K562 (cell line): ENCODE data around the gene OSTF1. TPM values are rescaled to one million over a fixed set of nuclear protein-coding genes. Genes with fewer than 3 reads are reported as not detected.

Experiments used
- ATAC-seq: fragments of 200-7000 bp; cut with Tn5 transposase; 3 replicates; pipeline ENCODE4 v1.9.1; 2020; ENCODE audit warnings: moderate library complexity
- BruUV-seq: library from RNA; stranded (reverse); fragments of 400-500 nt; replicated peaks from 2 replicates; lab custom pipeline; 2021; lab: Mats Ljungman, UMichigan
- CTCF ChIA-PET: fragments of 300-600 bp; formaldehyde crosslinking; extraction: SDS; loops from one replicate; lab custom pipeline; 2021; ENCODE audit warnings: low intra/inter-chr PET ratio; lab: Yijun Ruan, JAX
- POLR2A ChIA-PET: fragments of 300-600, 350-650 bp; sonication (Branson Sonifier 250); formaldehyde crosslinking; extraction: SDS; loops from one replicate; lab custom pipeline; 2021; ENCODE audit warnings: antibody characterized with exemption, inconsistent platforms; lab: Yijun Ruan, JAX
- DNase-seq, 4 experiments: peaks; one replicate each; pipeline versions ENCODE4 v3.0.0 to v3.0.0-alpha.2; 2011 to 2018; ENCODE audit warnings: low spot score in 3 of 4, mixed read lengths in 3 of 4; ENCODE audit errors: extremely low read depth in 1 of 4
- FAIRE-seq: peaks from 2 replicates; lab custom pipeline; 2011; peaks lifted over from hg19 to GRCh38; lab: Jason Lieb, UNC
- H2AFZ ChIP-seq: 2 replicates; pipeline ENCODE4 v1.6.0; 2011; ENCODE audit warnings: low read depth, low read length, control low read depth, inconsistent platforms
- H3K27ac ChIP-seq: fragments of 200-600 bp; 3 replicates; pipeline ENCODE4 v1.8.0; 2011; ENCODE audit warnings: low read depth, mild to moderate bottlenecking, control low read depth, inconsistent platforms, low read length, moderate library complexity, mixed read lengths; ENCODE audit errors: extremely low read depth
- H3K27me3 ChIP-seq, 2 experiments: fragments of 300-600 bp in 1 of 2; 2 replicates in 1 of 2; 3 replicates in 1 of 2; pipeline versions ENCODE4 v1.6.0 to v1.8.0; 2011; ENCODE audit warnings: inconsistent platforms in 2 of 2, low read length in 2 of 2, mild to moderate bottlenecking in 1 of 2, mixed read lengths in 1 of 2, moderate library complexity in 1 of 2; ENCODE audit not compliant: control insufficient read depth in 2 of 2, insufficient read depth in 2 of 2
- H3K36me3 ChIP-seq: fragments of 300-600 bp; 3 replicates; pipeline ENCODE4 v1.8.0; 2011; ENCODE audit warnings: mild to moderate bottlenecking, low read length, inconsistent platforms; ENCODE audit not compliant: control insufficient read depth, insufficient read depth
- H3K4me1 ChIP-seq, 2 experiments: fragments of 200-600 bp in 1 of 2; replicated peaks in 1 of 2; 2 replicates in 1 of 2; 3 replicates in 1 of 2; pipeline versions ENCODE4 v1.5.1 to v1.8.0; 2011; ENCODE audit warnings: inconsistent platforms in 2 of 2, low read length in 2 of 2, mild to moderate bottlenecking in 1 of 2, mixed read lengths in 1 of 2, moderate library complexity in 1 of 2; ENCODE audit not compliant: control insufficient read depth in 2 of 2, insufficient read depth in 2 of 2
- H3K4me2 ChIP-seq: 2 replicates; pipeline ENCODE4 v1.6.1; 2011; ENCODE audit warnings: low read length, control low read depth, inconsistent platforms, mixed read lengths; ENCODE audit not compliant: insufficient read depth
- H3K4me3 ChIP-seq: fragments of 200-600 bp; sonication (generic), shearing (Covaris generic); 2 replicates; pipeline ENCODE4 v1.5.1; 2016; ENCODE audit warnings: control low read depth, inconsistent platforms
- H3K79me2 ChIP-seq: fragments of 200-600 bp; 3 replicates; pipeline ENCODE4 v1.8.0; 2011; ENCODE audit warnings: low read length, inconsistent platforms; ENCODE audit not compliant: control insufficient read depth, insufficient read depth
- H3K9ac ChIP-seq, 2 experiments: 2 replicates each; pipeline versions ENCODE4 v1.6.0 to v1.6.1; 2011; ENCODE audit warnings: low read depth in 2 of 2, low read length in 2 of 2, control low read depth in 1 of 2, inconsistent platforms in 1 of 2, mild to moderate bottlenecking in 1 of 2, mixed read lengths in 1 of 2; ENCODE audit not compliant: insufficient read depth in 1 of 2
- H3K9me1 ChIP-seq: one replicate; pipeline ENCODE4 v1.6.0; 2011; ENCODE audit warnings: inconsistent platforms, mild to moderate bottlenecking, low read length, moderate library complexity; ENCODE audit not compliant: control insufficient read depth, insufficient read depth
- H3K9me3 ChIP-seq: replicated peaks from 2 replicates; pipeline ENCODE4 v1.5.1; 2011; ENCODE audit warnings: low read depth, low read length, inconsistent platforms; ENCODE audit not compliant: control insufficient read depth, insufficient read depth
- H4K20me1 ChIP-seq: replicated peaks from 2 replicates; pipeline ENCODE4 v1.6.1; 2011; ENCODE audit warnings: low read length, inconsistent platforms, mixed read lengths; ENCODE audit not compliant: control insufficient read depth, insufficient read depth
- KDM4B ChIP-seq, 2 experiments: fragments of 450-650 bp in 1 of 2; sonication (generic) in 1 of 2; IDR thresholded peaks; 2 replicates each; pipeline ENCODE4 v1.6.1; 2016 to 2017; ENCODE audit warnings: borderline replicate concordance in 2 of 2, antibody characterized with exemption in 1 of 2, low read depth in 1 of 2, mild to moderate bottlenecking in 1 of 2
- WGBS: fragments of 100-300 bp; shearing (Covaris generic); methylation state at CpG from one replicate; pipeline ENCODE4 v1.1.6; 2016; ENCODE audit warnings: low coverage, mixed read lengths; ENCODE audit not compliant: insufficient coverage; ENCODE audit errors: missing lambda C conversion rate; 5-methylcytosine and 5-hydroxymethylcytosine counted together
- in situ Hi-C: fragments of 300-500 bp; cut with MboI; formaldehyde crosslinking; loops from 4 replicates; pipeline ENCODE4 v1.15.0; 2018; ENCODE audit warnings: inconsistent platforms, mixed read lengths
- intact Hi-C: fragments of 100-400 bp; cut with micrococcal nuclease; formaldehyde crosslinking; loops from 2 replicates; pipeline ENCODE4 v1.14.2; 2022
- polyA plus RNA-seq, 8 experiments: library from polyadenylated mRNA; depleted of rRNA in 4 of 8; stranded (reverse) in 5 of 8; unstranded in 3 of 8; fragments of >200 nt; fragmentation: Nextera tagmentation in 2 of 8; fragmentation: Illumina TruSeq in 1 of 8; extraction: Ambion mirVana in 2 of 8; extraction: Trizol in 1 of 8; gene quantifications; 2 replicates each; pipeline versions ENCODE4 v1.2.1 to v1.2.3, GENCODE V29; 2011 to 2014; ENCODE audit warnings: inconsistent platforms in 1 of 8, missing spikeins in 1 of 8
- total RNA-seq, 7 experiments: library from RNA; depleted of rRNA in 6 of 7; stranded (reverse); fragments of >200 nt in 6 of 7; fragmentation: Illumina TruSeq in 2 of 7; extraction: Trizol in 2 of 7; gene quantifications; 2 replicates each; pipeline versions ENCODE4 v1.2.1 to v1.2.3, GENCODE V29; 2011 to 2021; ENCODE audit warnings: low replicate concordance in 1 of 7
- TF ChIP-seq, protein P1 (sequence below): fragments of 250-450 bp; sonication (Bioruptor Pico); IDR thresholded peaks from 2 replicates; pipeline ENCODE4 v1.8.0; 2021; ENCODE audit warnings: mild to moderate bottlenecking, moderate library complexity
- TF ChIP-seq, protein P2 (sequence below), 2 experiments: IDR thresholded peaks in 1 of 2; conservative IDR thresholded peaks in 1 of 2; 2 replicates each; pipeline ENCODE4 v1.6.1; 2016; ENCODE audit warnings: low read depth in 2 of 2, mild to moderate bottlenecking in 1 of 2, missing compliant biosample characterization in 1 of 2, missing genetic modification characterization in 1 of 2, moderate library complexity in 1 of 2

Gene OSTF1
- total and polyA plus RNA-seq, 9 of the 15 experiments (the other 6 are each of a cell fraction or from before 2014, with no cell fraction given), result 15.0 to 37.3 (median 23.0) TPM

DNA sequence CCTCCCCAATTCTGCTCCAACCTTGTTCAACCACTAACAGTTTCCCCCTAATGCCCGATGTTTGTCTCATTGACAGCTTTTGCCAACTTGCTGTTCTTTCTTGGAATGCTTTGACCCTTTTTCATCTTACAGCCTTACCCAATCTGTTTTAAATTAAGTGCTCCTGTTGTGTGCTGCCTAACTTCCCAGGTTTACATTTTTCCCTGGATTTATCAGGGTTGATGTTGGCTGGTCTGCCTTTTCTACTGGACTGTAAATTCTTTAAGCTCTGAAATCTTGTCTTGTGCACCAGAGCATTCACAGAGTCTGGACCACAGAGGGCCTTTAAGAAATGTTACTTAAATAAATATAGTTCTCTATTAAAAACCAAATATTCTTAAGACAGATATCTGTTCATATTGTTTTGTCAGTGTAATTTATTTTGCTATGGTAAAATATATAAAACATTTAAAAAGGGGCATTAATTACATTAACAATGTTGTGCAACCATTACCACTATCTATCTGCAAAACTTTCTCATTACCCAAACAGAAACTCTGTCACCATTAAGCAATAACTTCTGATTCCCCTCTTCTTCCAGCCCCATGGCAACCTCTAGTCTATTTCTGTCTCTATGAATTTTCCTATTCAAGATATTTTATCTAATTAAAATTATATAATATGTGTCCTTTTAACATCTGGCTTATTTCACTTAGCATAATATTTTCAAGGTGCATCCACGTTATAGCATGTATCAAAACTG lies 73.0 kb downstream of the OSTF1 start (continued):
- TF ChIP-seq, protein P1, sequence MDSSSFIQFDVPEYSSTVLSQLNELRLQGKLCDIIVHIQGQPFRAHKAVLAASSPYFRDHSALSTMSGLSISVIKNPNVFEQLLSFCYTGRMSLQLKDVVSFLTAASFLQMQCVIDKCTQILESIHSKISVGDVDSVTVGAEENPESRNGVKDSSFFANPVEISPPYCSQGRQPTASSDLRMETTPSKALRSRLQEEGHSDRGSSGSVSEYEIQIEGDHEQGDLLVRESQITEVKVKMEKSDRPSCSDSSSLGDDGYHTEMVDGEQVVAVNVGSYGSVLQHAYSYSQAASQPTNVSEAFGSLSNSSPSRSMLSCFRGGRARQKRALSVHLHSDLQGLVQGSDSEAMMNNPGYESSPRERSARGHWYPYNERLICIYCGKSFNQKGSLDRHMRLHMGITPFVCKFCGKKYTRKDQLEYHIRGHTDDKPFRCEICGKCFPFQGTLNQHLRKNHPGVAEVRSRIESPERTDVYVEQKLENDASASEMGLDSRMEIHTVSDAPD (CRISPR knock-in tag), result no peak
- no peak for TF ChIP-seq KDM4B (IDR thresholded peaks at IDR 0.05; ENCODE audit: borderline replicate concordance in 2 of 2, low read depth in 1 of 2)
- TF ChIP-seq, all 486 proteins: peak for 0

DNA sequence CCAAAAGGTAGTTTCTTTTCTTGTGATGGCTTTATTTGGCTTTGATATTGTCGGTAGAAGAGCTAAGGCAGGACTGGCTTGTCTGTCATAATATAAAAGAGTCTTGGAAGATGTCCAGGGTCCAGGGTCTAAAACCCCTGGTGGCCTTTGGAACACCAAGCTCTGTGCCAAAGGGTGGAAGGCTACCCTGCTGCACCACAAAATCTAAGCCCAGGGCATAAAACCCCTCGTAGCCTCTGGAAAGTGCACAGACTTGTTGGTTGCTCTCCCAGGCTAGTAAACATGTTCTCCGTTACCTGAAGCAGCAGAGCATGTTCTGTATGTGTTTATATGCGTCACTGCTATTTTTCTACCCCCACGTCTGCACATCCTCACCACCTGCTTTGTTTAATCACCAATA lies 75.5 kb downstream of the OSTF1 start:
- no peak overlapping the region for H3K4me3 ChIP-seq
- no TSS peak for BruUV-seq
- H2AFZ ChIP-seq, result no peak overlapping the region
- H3K27me3 ChIP-seq, result no peaks in the 10 kb centered on the region
- FAIRE-seq (no peak), ATAC-seq (no peak), DNase-seq (no peak)
- ChIA-PET POLR2A (interaction anchor here (1.1 kb wide), 1 partner anchor 1231 kb away, joined by 4 read pairs; no protein-coding TSS in a partner anchor), CTCF (no interaction called here)
- H3K36me3 ChIP-seq, result no peaks in the 10 kb centered on the region
- no peaks in the 10 kb centered on the region; a peak in 1 of 5 replicates for H3K4me1 ChIP-seq
- H3K4me2 ChIP-seq, result no peak overlapping the region
- in situ Hi-C loops (no loop called here), intact Hi-C loops (no loop called here)
- TF ChIP-seq, protein P2, sequence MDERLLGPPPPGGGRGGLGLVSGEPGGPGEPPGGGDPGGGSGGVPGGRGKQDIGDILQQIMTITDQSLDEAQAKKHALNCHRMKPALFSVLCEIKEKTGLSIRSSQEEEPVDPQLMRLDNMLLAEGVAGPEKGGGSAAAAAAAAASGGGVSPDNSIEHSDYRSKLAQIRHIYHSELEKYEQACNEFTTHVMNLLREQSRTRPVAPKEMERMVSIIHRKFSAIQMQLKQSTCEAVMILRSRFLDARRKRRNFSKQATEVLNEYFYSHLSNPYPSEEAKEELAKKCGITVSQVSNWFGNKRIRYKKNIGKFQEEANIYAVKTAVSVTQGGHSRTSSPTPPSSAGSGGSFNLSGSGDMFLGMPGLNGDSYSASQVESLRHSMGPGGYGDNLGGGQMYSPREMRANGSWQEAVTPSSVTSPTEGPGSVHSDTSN (CRISPR knock-in tag; IDR thresholded peaks at IDR 0.05; ENCODE audit: low read depth), result no peak
- TF ChIP-seq, protein P2 (tag; conservative IDR thresholded peaks at IDR 0.05; ENCODE audit: low read depth), result no peak
- H3K27ac ChIP-seq, result no peak overlapping the region
- no peaks in the 10 kb centered on the region for H3K79me2 ChIP-seq
- no peaks in the 10 kb centered on the region for H3K9me3 ChIP-seq
- WGBS, result 38% methylated on average over 5 of the region's 5 CpGs
- H3K9ac ChIP-seq, result no peak overlapping the region
- no peaks in the 10 kb centered on the region for H4K20me1 ChIP-seq
- no peaks in the 10 kb centered on the region for H3K9me1 ChIP-seq
